Activated CD4-positive, alpha-beta T cell treated with anti-CD3 and anti-CD28 coated beads, Interleukin-2, amount 10 ng/mL, durations not matched to agents 24 days and 14 days (primary cell): ENCODE results near the gene SHC4. TPM values are rescaled to one million over a fixed set of nuclear protein-coding genes. Genes with fewer than 3 reads are reported as not detected.

Experiments
- DNase-seq: peaks from one replicate; pipeline ENCODE4 v3.0.0; 2022
- H3K27ac Mint-ChIP-seq: one replicate; pipeline ENCODE4 v1.8.0; 2022; ENCODE audit warnings: mild to moderate bottlenecking, mixed read lengths
- H3K27me3 Mint-ChIP-seq: one replicate; pipeline ENCODE4 v1.8.0; 2022; ENCODE audit warnings: mixed read lengths
- H3K36me3 Mint-ChIP-seq: one replicate; pipeline ENCODE4 v1.8.0; 2022; ENCODE audit warnings: low read depth, mild to moderate bottlenecking, mixed read lengths
- H3K4me1 Mint-ChIP-seq: one replicate; pipeline ENCODE4 v1.8.0; 2021; ENCODE audit warnings: mixed read lengths
- H3K4me3 Mint-ChIP-seq: one replicate; pipeline ENCODE4 v1.8.0; 2022; ENCODE audit warnings: mild to moderate bottlenecking, moderate library complexity, mixed read lengths
- H3K9me3 Mint-ChIP-seq: one replicate; pipeline ENCODE4 v1.8.0; 2021; ENCODE audit warnings: mixed read lengths
- intact Hi-C: fragments of 100-400 bp; cut with micrococcal nuclease; formaldehyde crosslinking; loops from one replicate; pipeline ENCODE4 v1.15.1; 2023
- total RNA-seq: library from RNA; stranded (reverse); gene quantifications from 2 replicates; pipeline ENCODE4 v1.2.3, GENCODE V29; 2022

SHC4 gene
- total RNA-seq, 1 donor from 2014 or later: 21.2 TPM

GRCh38 chr15:48955967-48956366, 7.8 kb downstream of the SHC4 start:
- no peak for DNase-seq
- Mint-ChIP-seq H3K27ac (no peak overlapping the region), H3K27me3 (no peaks in the 10 kb centered on the region), H3K36me3 (peaks cover 22% of the 10 kb centered on the region), H3K4me3 (no peak overlapping the region), H3K9me3 (peaks cover 3% of the 10 kb centered on the region), H3K4me1 (peaks cover 8% of the 10 kb centered on the region)
- intact Hi-C loops: no loop called here

GRCh38 chr15:48955370-48955769, 8.3 kb downstream of the SHC4 start:
- H3K36me3 Mint-ChIP-seq: peaks cover 18% of the 10 kb centered on the region

GRCh38 chr15:48954538-48954937, 9.2 kb downstream of the SHC4 start:
- Mint-ChIP-seq H3K4me3 (no peak overlapping the region), H3K36me3 (peaks cover 15% of the 10 kb centered on the region)

More at GRCh38 chr15:48955370-48955769, 8.3 kb downstream of the SHC4 start:
- peaks cover 8% of the 10 kb centered on the region for H3K4me1 Mint-ChIP-seq
- H3K9me3 Mint-ChIP-seq: peaks cover 3% of the 10 kb centered on the region
- H3K27ac Mint-ChIP-seq: no peak overlapping the region
- H3K27me3 Mint-ChIP-seq: no peaks in the 10 kb centered on the region
- H3K4me3 Mint-ChIP-seq: no peak overlapping the region
- intact Hi-C loops: no loop called here
- no peak for DNase-seq

GRCh38 chr15:48946840-48947187, 16.9 kb downstream of the SHC4 start:
- no peak for DNase-seq
- no peak overlapping the region for H3K27ac Mint-ChIP-seq
- H3K4me1 Mint-ChIP-seq: peaks cover 19% of the 10 kb centered on the region
- H3K4me3 Mint-ChIP-seq: no peak overlapping the region
- H3K36me3 Mint-ChIP-seq: peaks cover 2% of the 10 kb centered on the region
- no peaks in the 10 kb centered on the region for H3K27me3 Mint-ChIP-seq
- peaks cover 3% of the 10 kb centered on the region for H3K9me3 Mint-ChIP-seq
- intact Hi-C loops: loop anchor here (1.0 to 5.0 kb wide), 4 partner anchors 18 to 70 kb away; partner anchors contain the start of gene EID1

More at GRCh38 chr15:48954538-48954937, 9.2 kb downstream of the SHC4 start:
- no peaks in the 10 kb centered on the region for H3K27me3 Mint-ChIP-seq
- peaks cover 6% of the 10 kb centered on the region for H3K4me1 Mint-ChIP-seq
- no peak for DNase-seq
- H3K27ac Mint-ChIP-seq: no peak overlapping the region
- intact Hi-C loops: no loop called here
- peaks cover 3% of the 10 kb centered on the region for H3K9me3 Mint-ChIP-seq

- peaks cover 20% of the 10 kb centered on the region for H3K4me1 Mint-ChIP-seq
- no peaks in the 10 kb centered on the region for H3K27me3 Mint-ChIP-seq
- no peaks in the 10 kb centered on the region for H3K9me3 Mint-ChIP-seq
- intact Hi-C loops: loop anchor here (1.0 to 5.0 kb wide), 4 partner anchors 17 to 69 kb away; partner anchors contain the start of gene EID1
- no peak for DNase-seq
- peak overlapping the region; percentile 82 for H3K27ac Mint-ChIP-seq
- no peak overlapping the region for H3K4me3 Mint-ChIP-seq
- H3K36me3 Mint-ChIP-seq: peaks cover 2% of the 10 kb centered on the region
These were observed 17.5 kb downstream of the SHC4 start for GRCh38 chr15:48946074-48946839.

GRCh38 chr15:48945386-48945785, 18.3 kb downstream of the SHC4 start:
- H3K27ac Mint-ChIP-seq: peak overlapping the region; percentile 82
- DNase-seq: no peak

GRCh38 chr15:48941904-48942303, 21.8 kb downstream of the SHC4 start:
- Mint-ChIP-seq H3K27ac (no peak overlapping the region), H3K4me3 (no peak overlapping the region), H3K4me1 (peaks cover 39% of the 10 kb centered on the region), H3K36me3 (peaks cover 10% of the 10 kb centered on the region), H3K9me3 (peaks cover 6% of the 10 kb centered on the region), H3K27me3 (no peaks in the 10 kb centered on the region)
- DNase-seq: no peak
- intact Hi-C loops: no loop called here

More at GRCh38 chr15:48945386-48945785, 18.3 kb downstream of the SHC4 start:
- no peaks in the 10 kb centered on the region for H3K9me3 Mint-ChIP-seq
- intact Hi-C loops: loop anchor here (5.0 kb wide), 1 partner anchor 68 kb away; the partner anchor contains the start of gene EID1
- H3K36me3 Mint-ChIP-seq: peaks cover 2% of the 10 kb centered on the region
- no peaks in the 10 kb centered on the region for H3K27me3 Mint-ChIP-seq
- H3K4me1 Mint-ChIP-seq: peaks cover 26% of the 10 kb centered on the region
- peak overlapping the region; percentile 29 for H3K4me3 Mint-ChIP-seq

GRCh38 chr15:48940508-48940907, 23.2 kb downstream of the SHC4 start:
- H3K27ac Mint-ChIP-seq: peak overlapping the region; percentile 49
- H3K36me3 Mint-ChIP-seq: peaks cover 10% of the 10 kb centered on the region
- peaks cover 10% of the 10 kb centered on the region for H3K9me3 Mint-ChIP-seq
- DNase-seq: no peak
- H3K4me3 Mint-ChIP-seq: no peak overlapping the region
- peaks cover 31% of the 10 kb centered on the region for H3K4me1 Mint-ChIP-seq
- no peaks in the 10 kb centered on the region for H3K27me3 Mint-ChIP-seq
- intact Hi-C loops: loop anchor here (1.0 kb wide), 1 partner anchor 10 kb away; no protein-coding TSS in a partner anchor

- Mint-ChIP-seq H3K4me3 (no peak overlapping the region), H3K36me3 (peaks cover 10% of the 10 kb centered on the region), H3K4me1 (peaks cover 27% of the 10 kb centered on the region), H3K9me3 (peaks cover 15% of the 10 kb centered on the region), H3K27me3 (no peaks in the 10 kb centered on the region), H3K27ac (peak overlapping the region; percentile 54)
- no peak for DNase-seq
- intact Hi-C loops: loop anchor here (1.0 kb wide), 1 partner anchor 9 kb away; no protein-coding TSS in a partner anchor
These were observed 24.1 kb downstream of the SHC4 start for GRCh38 chr15:48939648-48940047.

- no peak for DNase-seq
- no peak overlapping the region for H3K27ac Mint-ChIP-seq
- peaks cover 22% of the 10 kb centered on the region for H3K9me3 Mint-ChIP-seq
- peaks cover 10% of the 10 kb centered on the region for H3K36me3 Mint-ChIP-seq
- H3K27me3 Mint-ChIP-seq: no peaks in the 10 kb centered on the region
- intact Hi-C loops: no loop called here
- peaks cover 31% of the 10 kb centered on the region for H3K4me1 Mint-ChIP-seq
- no peak overlapping the region for H3K4me3 Mint-ChIP-seq
These were observed 25.8 kb downstream of the SHC4 start for GRCh38 chr15:48937886-48938285.

- DNase-seq: no peak
- H3K4me3 Mint-ChIP-seq: no peak overlapping the region
- no peaks in the 10 kb centered on the region for H3K27me3 Mint-ChIP-seq
- peaks cover 37% of the 10 kb centered on the region for H3K4me1 Mint-ChIP-seq
- peaks cover 16% of the 10 kb centered on the region for H3K36me3 Mint-ChIP-seq
- H3K27ac Mint-ChIP-seq: no peak overlapping the region
- intact Hi-C loops: no loop called here
- H3K9me3 Mint-ChIP-seq: peaks cover 30% of the 10 kb centered on the region
These were observed 27.1 kb downstream of the SHC4 start for GRCh38 chr15:48936666-48937065.

- H3K27me3 Mint-ChIP-seq: no peaks in the 10 kb centered on the region
- peaks cover 30% of the 10 kb centered on the region for H3K9me3 Mint-ChIP-seq
- H3K4me3 Mint-ChIP-seq: no peak overlapping the region
- H3K4me1 Mint-ChIP-seq: peaks cover 40% of the 10 kb centered on the region
- DNase-seq: no peak
- H3K27ac Mint-ChIP-seq: no peak overlapping the region
- intact Hi-C loops: no loop called here
- peaks cover 16% of the 10 kb centered on the region for H3K36me3 Mint-ChIP-seq
These were observed 28.5 kb downstream of the SHC4 start for GRCh38 chr15:48935236-48935635.

- peak overlapping the region; percentile 87 for H3K27ac Mint-ChIP-seq
- peaks cover 61% of the 10 kb centered on the region for H3K4me1 Mint-ChIP-seq
- H3K4me3 Mint-ChIP-seq: peak overlapping the region; percentile 50
These were observed 33.0 kb downstream of the SHC4 start for GRCh38 chr15:48930735-48931134.

GRCh38 chr15:48929661-48930060, 34.1 kb downstream of the SHC4 start:
- intact Hi-C loops: loop anchor here (1.0 to 10.0 kb wide), 11 partner anchors 11 to 1425 kb away; partner anchors contain the start of genes EID1 and GABPB1
- peaks cover 72% of the 10 kb centered on the region for H3K4me1 Mint-ChIP-seq

More at GRCh38 chr15:48930735-48931134, 33.0 kb downstream of the SHC4 start:
- Mint-ChIP-seq H3K27me3 (peaks cover 2% of the 10 kb centered on the region), H3K36me3 (peaks cover 23% of the 10 kb centered on the region), H3K9me3 (peaks cover 39% of the 10 kb centered on the region)
- DNase-seq: no peak
- intact Hi-C loops: loop anchor here (1.0 kb wide), 1 partner anchor 10 kb away; no protein-coding TSS in a partner anchor

More at GRCh38 chr15:48929661-48930060, 34.1 kb downstream of the SHC4 start:
- Mint-ChIP-seq H3K9me3 (peaks cover 44% of the 10 kb centered on the region), H3K36me3 (peaks cover 29% of the 10 kb centered on the region), H3K4me3 (peak overlapping the region; percentile 55), H3K27me3 (peaks cover 2% of the 10 kb centered on the region), H3K27ac (peak overlapping the region; percentile 96)
- DNase-seq: no peak
